ENCODE data around the gene MAMSTR.

DNA sequence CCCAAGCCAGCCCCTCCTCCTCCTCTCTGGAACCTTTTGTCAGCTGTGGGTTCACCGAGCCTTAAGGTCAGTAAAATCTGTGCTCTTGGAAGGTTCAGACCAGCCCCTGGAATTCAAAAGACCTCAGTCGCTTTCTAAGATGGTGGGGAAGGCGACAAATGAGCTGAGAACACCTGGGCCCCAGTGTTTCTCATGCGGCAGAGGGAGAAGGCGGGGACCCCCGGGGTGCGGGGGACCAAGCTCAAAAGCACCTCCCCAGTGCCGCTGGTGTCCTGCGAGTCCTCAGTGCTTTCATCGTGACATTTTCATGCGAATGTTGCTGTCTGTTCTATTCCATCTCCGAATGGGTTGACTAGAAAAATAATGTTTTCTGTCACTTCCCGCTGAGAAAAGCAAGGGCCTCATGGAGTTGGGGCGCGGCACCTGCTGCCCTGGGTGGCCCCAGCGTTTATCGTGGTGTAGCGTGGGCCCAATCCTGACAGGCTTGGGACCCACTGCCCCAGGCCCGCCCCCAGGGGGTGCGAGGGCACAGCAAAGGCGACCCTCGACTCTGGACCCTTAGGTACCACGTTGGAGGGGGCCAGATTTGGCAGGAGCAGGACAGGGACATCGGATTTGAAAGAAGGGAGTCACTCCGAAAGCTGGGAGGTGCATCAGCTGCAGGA is 46.0 kb downstream of the MAMSTR start:
- TF ChIP-seq, protein P1, sequence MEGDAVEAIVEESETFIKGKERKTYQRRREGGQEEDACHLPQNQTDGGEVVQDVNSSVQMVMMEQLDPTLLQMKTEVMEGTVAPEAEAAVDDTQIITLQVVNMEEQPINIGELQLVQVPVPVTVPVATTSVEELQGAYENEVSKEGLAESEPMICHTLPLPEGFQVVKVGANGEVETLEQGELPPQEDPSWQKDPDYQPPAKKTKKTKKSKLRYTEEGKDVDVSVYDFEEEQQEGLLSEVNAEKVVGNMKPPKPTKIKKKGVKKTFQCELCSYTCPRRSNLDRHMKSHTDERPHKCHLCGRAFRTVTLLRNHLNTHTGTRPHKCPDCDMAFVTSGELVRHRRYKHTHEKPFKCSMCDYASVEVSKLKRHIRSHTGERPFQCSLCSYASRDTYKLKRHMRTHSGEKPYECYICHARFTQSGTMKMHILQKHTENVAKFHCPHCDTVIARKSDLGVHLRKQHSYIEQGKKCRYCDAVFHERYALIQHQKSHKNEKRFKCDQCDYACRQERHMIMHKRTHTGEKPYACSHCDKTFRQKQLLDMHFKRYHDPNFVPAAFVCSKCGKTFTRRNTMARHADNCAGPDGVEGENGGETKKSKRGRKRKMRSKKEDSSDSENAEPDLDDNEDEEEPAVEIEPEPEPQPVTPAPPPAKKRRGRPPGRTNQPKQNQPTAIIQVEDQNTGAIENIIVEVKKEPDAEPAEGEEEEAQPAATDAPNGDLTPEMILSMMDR (IDR thresholded peaks at IDR 0.05): no peak
- no peak for TF ChIP-seq POLR2A (IDR thresholded peaks at IDR 0.05)

Data from heart left ventricle (tissue), 13 donors.